ENCODE measurements around the gene ADGRD1.
"Not testable (repeated sequence)": the region's sequence is repeated elsewhere in the genome, so short reads cannot be mapped to it uniquely, and the experiment has no call there.

Gene ADGRD1

GRCh38 chr12:131128966-131129619 is 175.4 kb downstream of the ADGRD1 start:
- DNase-seq, result not testable (repeated sequence)

- no peak for DNase-seq
Observed at GRCh38 chr12:131129839-131130238, 176.1 kb downstream of the ADGRD1 start.

GRCh38 chr12:131130311-131130911 is 176.7 kb downstream of the ADGRD1 start:
- no peak for DNase-seq

GRCh38 chr12:131131077-131131807 is 177.5 kb downstream of the ADGRD1 start:
- DNase-seq, result no peak

GRCh38 chr12:131131808-131132117 is 178.1 kb downstream of the ADGRD1 start:
- DNase-seq, result no peak

GRCh38 chr12:131132118-131132892 is 178.6 kb downstream of the ADGRD1 start:
- DNase-seq, result peak; percentile 56

GRCh38 chr12:131133015-131133905 is 179.6 kb downstream of the ADGRD1 start:
- no peak for DNase-seq

GRCh38 chr12:131133994-131134393 is 180.3 kb downstream of the ADGRD1 start:
- no peak for DNase-seq

- DNase-seq, result no peak
Observed at GRCh38 chr12:131134523-131135310, 181.0 kb downstream of the ADGRD1 start.

GRCh38 chr12:131135311-131135785 is 181.6 kb downstream of the ADGRD1 start:
- DNase-seq, result no peak

- DNase-seq, result no peak
Observed at GRCh38 chr12:131135786-131136538, 182.3 kb downstream of the ADGRD1 start.

GRCh38 chr12:131136539-131136872 is 182.8 kb downstream of the ADGRD1 start:
- no peak for DNase-seq

- DNase-seq, result no peak
Observed at GRCh38 chr12:131137009-131137835, 183.5 kb downstream of the ADGRD1 start.

- no peak for DNase-seq
Observed at GRCh38 chr12:131137836-131138637, 184.3 kb downstream of the ADGRD1 start.

- DNase-seq, result no peak
Observed at GRCh38 chr12:131138638-131139362, 185.1 kb downstream of the ADGRD1 start.

- DNase-seq, result no peak
Observed at GRCh38 chr12:131139363-131140068, 185.8 kb downstream of the ADGRD1 start.

- no peak for DNase-seq
Observed at GRCh38 chr12:131140069-131140435, 186.3 kb downstream of the ADGRD1 start.

GRCh38 chr12:131140697-131141096 is 187.0 kb downstream of the ADGRD1 start:
- no peak for DNase-seq
